ENCODE measurements around the gene NCAPD3. TPM values are rescaled to one million over a fixed set of nuclear protein-coding genes. Genes with fewer than 3 reads are reported as not detected.

NCAPD3 gene
- total RNA-seq, 1 donor, result 17.0 TPM

DNA sequence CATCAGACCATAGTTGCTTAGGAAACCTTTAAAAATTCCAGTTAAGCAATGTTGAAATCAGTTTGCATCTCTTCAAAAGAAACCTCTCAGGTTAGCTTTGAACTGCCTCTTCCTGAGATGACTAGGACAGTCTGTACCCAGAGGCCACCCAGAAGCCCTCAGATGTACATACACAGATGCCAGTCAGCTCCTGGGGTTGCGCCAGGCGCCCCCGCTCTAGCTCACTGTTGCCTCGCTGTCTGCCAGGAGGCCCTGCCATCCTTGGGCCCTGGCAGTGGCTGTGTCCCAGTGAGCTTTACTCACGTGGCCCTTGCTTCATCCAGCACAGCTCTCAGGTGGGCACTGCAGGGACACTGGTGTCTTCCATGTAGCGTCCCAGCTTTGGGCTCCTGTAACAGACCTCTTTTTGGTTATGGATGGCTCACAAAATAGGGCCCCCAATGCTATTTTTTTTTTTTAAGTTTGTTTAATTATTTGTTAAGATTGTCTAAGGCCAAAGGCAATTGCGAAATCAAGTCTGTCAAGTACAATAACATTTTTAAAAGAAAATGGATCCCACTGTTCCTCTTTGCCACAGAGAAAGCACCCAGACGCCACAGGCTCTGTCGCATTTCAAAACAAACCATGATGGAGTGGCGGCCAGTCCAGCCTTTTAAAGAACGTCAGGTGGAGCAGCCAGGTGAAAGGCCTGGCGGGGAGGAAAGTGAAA is 73.4 kb downstream of the NCAPD3 start:
- Histone ChIP-seq H3K4me3 (ENCODE audit: low read length) (no peak overlapping the region), H3K9me3 (ENCODE audit: low read depth, low read length) (no peaks in the 10 kb centered on the region), H3K4me1 (ENCODE audit: insufficient read depth, low read length) (no peaks in the 10 kb centered on the region), H3K27me3 (ENCODE audit: insufficient read depth, low read length) (no peaks in the 10 kb centered on the region)

DNA sequence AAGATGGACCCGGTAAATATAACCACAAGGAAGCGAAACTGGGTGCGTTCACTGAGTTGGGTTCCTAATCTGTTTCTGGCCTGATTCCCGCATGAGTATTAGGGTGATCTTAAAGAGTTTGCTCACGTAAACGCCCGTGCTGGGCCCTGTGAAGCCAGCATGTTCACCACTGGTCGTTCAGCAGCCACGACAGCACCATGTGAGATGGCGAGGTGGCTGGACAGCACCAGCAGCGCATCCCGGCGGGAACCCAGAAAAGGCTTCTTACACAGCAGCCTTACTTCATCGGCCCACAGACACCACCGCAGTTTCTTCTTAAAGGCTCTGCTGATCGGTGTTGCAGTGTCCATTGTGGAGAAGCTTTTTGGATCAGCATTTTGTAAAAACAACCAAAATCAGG is 74.4 kb downstream of the NCAPD3 start:
- no peak overlapping the region for H3K4me3 ChIP-seq (ENCODE audit: low read length)
- no peaks in the 10 kb centered on the region for H3K27me3 ChIP-seq (ENCODE audit: insufficient read depth, low read length)
- no peaks in the 10 kb centered on the region for H3K4me1 ChIP-seq (ENCODE audit: insufficient read depth, low read length)
- no peaks in the 10 kb centered on the region for H3K9me3 ChIP-seq (ENCODE audit: low read depth, low read length)

DNA sequence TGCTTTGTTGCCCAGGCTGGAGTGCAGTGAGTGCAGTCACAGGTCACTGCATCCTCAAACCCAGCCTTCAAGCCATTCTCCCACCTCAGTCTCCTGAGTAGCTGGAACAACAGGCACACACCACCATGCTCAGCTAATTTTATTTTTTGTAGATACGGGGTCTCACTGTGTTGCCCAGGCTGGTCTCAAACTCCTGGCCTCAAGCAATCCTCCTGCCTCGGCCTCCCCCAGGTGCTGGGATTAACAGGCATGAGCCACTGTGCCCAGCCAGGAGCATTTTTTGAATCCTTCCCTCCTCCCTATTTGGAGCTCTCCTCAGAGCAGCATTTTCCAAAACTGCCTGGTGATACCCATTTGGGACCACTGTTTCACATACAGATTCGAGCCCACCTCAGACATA is 77.2 kb downstream of the NCAPD3 start:
- H3K27me3 ChIP-seq (ENCODE audit: insufficient read depth, low read length), result no peaks in the 10 kb centered on the region
- no peaks in the 10 kb centered on the region for H3K4me1 ChIP-seq (ENCODE audit: insufficient read depth, low read length)
- H3K4me3 ChIP-seq (ENCODE audit: low read length), result no peak overlapping the region

DNA sequence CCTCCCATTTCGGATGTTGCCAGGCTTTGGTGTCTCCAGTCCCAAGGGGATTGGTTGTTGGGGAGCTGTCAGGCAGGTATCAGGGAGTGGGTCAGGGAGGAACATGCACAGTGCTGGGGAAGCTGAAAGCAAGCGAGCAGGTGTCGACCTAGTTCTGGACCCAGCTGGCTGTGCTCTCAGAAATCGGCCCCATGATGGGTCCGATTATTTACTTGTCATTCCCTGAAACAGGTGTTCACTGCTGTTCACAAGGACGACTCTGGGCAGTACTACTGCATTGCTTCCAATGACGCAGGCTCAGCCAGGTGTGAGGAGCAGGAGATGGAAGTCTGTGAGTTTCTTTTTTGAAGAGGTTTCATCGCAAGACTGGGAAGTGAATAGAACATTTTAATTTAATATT is 78.1 kb downstream of the NCAPD3 start:
- Histone ChIP-seq H3K4me3 (ENCODE audit: low read length) (no peak overlapping the region), H3K9me3 (ENCODE audit: low read depth, low read length) (no peaks in the 10 kb centered on the region), H3K27me3 (ENCODE audit: insufficient read depth, low read length) (no peaks in the 10 kb centered on the region), H3K4me1 (ENCODE audit: insufficient read depth, low read length) (no peaks in the 10 kb centered on the region)

More for the DNA sequence above, 77.2 kb downstream of the NCAPD3 start:
- H3K9me3 ChIP-seq (ENCODE audit: low read depth, low read length), result no peaks in the 10 kb centered on the region

DNA sequence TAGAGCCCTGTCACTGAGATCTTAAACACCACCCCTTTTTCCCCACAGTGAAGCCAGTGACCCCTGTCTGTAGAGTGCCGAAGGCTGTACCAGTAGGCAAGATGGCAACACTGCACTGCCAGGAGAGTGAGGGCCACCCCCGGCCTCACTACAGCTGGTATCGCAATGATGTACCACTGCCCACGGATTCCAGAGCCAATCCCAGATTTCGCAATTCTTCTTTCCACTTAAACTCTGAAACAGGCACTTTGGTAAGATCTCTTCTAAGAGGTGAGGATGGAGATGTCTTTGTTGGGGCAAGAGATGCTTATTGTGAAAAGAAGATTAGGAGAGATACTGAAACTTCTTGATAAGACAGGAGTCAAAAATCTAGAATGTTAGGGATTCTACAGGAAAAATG is 79.0 kb downstream of the NCAPD3 start:
- no peaks in the 10 kb centered on the region for H3K4me1 ChIP-seq (ENCODE audit: insufficient read depth, low read length)
- H3K4me3 ChIP-seq (ENCODE audit: low read length), result no peak overlapping the region
- H3K9me3 ChIP-seq (ENCODE audit: low read depth, low read length), result no peaks in the 10 kb centered on the region
- no peaks in the 10 kb centered on the region for H3K27me3 ChIP-seq (ENCODE audit: insufficient read depth, low read length)

DNA sequence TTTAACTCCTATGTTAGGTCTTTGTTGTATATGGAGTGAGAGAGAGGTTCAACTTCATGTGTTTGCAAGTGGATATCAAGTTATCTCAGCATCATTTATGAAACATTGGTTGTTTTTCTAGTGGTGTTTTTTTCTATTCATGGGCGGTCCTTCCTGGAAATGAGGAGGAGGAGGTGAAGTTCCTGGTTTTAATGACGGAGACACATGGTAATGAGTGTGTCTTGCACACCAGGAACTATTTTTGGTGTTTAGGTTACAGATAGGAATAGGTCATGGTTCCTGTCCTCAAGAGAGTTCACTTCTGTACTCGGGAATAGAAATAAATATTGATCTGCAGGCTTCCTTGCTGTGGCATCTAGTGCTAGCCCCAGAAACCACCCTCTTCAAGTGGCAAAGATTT is 80.0 kb downstream of the NCAPD3 start:
- no peaks in the 10 kb centered on the region for H3K27me3 ChIP-seq (ENCODE audit: insufficient read depth, low read length)
- H3K4me3 ChIP-seq (ENCODE audit: low read length), result no peak overlapping the region
- no peaks in the 10 kb centered on the region for H3K4me1 ChIP-seq (ENCODE audit: insufficient read depth, low read length)
- H3K9me3 ChIP-seq (ENCODE audit: low read depth, low read length), result no peaks in the 10 kb centered on the region

DNA sequence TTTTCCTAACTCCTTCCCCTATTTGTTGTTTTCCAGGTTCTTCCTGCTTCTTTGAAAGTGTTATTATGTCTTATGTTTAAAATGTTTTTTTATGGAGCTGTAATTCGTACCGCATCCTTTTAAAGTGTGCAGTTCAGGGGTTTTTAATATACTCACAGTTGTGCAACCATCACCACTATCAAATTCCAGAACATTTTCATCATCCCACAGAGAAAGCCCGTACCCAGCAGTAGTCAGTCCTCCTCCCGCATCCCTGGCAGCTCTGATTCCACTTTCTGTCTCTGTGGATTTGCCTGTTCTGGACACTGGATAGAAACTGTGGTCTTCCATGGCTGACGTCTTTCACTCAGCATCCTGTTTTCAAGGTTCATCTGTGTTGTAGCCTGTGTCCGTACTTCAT is 81.2 kb downstream of the NCAPD3 start:
- no peaks in the 10 kb centered on the region for H3K27me3 ChIP-seq (ENCODE audit: insufficient read depth, low read length)
- H3K9me3 ChIP-seq (ENCODE audit: low read depth, low read length), result no peaks in the 10 kb centered on the region

DNA sequence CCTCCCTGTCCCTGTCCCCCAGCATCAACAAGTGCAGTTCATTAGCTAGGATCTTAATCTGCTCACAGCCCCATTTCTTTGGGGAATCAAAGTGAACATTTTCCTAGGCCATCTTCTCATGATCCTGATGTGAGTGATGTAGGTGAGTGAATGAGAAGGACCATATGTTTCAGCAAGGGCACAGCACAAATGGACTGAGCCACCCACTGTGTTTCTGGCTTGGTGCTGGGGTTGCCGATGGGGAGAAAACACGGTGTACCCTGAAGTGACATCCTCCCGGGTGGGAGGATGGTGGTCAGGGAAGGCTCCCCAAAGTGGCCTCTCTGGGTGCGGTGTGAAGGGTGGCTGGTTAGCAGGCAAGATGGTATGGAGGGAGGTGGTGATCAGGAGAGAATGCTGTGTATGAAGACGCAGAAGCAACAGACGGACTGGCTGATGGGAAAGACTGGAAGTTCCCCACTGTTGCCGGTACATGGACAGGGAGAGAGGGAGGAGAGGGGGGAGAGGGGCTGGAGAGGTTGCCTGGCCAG is 82.7 kb downstream of the NCAPD3 start:
- Histone ChIP-seq H3K27me3 (ENCODE audit: insufficient read depth, low read length) (no peaks in the 10 kb centered on the region), H3K4me1 (ENCODE audit: insufficient read depth, low read length) (no peaks in the 10 kb centered on the region), H3K4me3 (ENCODE audit: low read length) (no peak overlapping the region), H3K9me3 (ENCODE audit: low read depth, low read length) (no peaks in the 10 kb centered on the region)

More for the DNA sequence above, 81.2 kb downstream of the NCAPD3 start:
- H3K4me3 ChIP-seq (ENCODE audit: low read length), result no peak overlapping the region
- H3K4me1 ChIP-seq (ENCODE audit: insufficient read depth, low read length), result no peaks in the 10 kb centered on the region

DNA sequence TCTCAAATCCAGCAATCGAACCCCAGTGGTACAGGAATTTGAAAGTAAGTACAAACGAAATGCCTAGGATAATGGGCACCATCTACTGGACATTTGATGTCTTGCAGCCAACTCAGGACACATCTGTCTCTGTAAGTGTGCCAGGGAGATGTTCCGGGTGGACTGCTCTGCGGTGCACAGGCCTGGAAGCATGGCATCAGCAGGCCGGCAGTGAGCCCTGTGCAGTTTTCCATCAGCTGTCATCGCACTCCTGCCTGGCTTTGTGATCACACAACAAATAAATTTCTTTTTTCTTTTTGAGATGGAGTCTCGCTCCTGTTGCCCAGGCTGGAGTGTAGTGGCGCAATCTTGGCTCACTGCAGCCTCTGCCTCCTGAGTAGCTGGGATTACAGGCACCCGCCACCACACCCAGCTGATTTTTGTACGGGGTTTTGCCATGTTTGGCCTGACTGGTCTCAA is 83.9 kb downstream of the NCAPD3 start:
- no peaks in the 10 kb centered on the region for H3K9me3 ChIP-seq (ENCODE audit: low read depth, low read length)
- H3K27me3 ChIP-seq (ENCODE audit: insufficient read depth, low read length), result no peaks in the 10 kb centered on the region
- H3K4me3 ChIP-seq (ENCODE audit: low read length), result no peak overlapping the region
- no peaks in the 10 kb centered on the region for H3K4me1 ChIP-seq (ENCODE audit: insufficient read depth, low read length)

DNA sequence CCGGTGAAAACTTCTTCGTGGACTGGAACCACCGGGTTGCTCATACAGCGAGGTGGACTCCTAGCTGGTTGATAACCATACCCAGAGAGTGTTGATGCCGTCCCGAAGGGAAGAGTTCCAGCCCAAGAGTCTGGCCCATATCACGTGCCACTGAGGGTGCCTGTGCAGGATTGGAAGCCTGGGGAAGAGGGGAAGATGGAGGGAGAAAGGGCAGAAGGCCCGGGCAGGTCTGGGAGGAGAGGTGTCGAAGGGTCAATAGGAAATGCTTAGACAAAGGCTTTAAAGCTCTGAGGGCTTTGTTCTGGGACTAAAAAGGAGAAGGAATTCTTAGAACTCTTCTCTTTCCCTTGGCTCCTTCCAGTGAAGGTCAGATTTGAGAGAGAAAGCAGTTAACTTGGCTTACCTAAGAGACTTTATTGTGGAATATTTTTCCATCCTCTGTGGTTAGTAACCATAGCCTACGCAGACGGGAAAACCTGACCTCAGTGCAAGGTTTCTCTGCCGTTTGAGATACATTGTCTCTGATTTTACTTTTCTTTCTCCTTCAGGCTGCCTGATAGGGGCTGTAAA is 84.4 kb downstream of the NCAPD3 start:
- Histone ChIP-seq H3K27me3 (ENCODE audit: insufficient read depth, low read length) (no peaks in the 10 kb centered on the region), H3K9me3 (ENCODE audit: low read depth, low read length) (no peaks in the 10 kb centered on the region), H3K4me3 (ENCODE audit: low read length) (no peak overlapping the region), H3K4me1 (ENCODE audit: insufficient read depth, low read length) (no peaks in the 10 kb centered on the region)

DNA sequence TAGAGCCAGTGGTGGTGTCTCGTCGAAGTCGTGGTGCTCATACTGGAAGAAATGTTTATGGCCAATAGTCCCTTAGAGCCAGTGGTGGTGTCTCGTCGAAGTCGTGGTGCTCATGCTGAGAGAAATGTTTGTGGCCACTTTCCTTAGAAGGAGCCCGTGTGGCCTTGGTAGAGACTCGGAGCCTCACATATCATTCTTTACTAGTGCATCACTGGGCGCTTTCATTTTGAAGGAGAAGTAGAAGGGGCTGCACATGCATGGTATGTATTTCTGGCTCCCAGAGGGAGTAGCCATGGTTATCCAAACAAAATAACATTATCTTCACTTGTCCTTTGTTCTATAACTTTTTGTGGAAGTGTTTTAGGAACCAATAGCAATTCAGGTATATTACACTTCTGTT is 85.4 kb downstream of the NCAPD3 start:
- no peaks in the 10 kb centered on the region for H3K9me3 ChIP-seq (ENCODE audit: low read depth, low read length)
- no peaks in the 10 kb centered on the region for H3K4me1 ChIP-seq (ENCODE audit: insufficient read depth, low read length)
- no peak overlapping the region for H3K4me3 ChIP-seq (ENCODE audit: low read length)
- H3K27me3 ChIP-seq (ENCODE audit: insufficient read depth, low read length), result no peaks in the 10 kb centered on the region

DNA sequence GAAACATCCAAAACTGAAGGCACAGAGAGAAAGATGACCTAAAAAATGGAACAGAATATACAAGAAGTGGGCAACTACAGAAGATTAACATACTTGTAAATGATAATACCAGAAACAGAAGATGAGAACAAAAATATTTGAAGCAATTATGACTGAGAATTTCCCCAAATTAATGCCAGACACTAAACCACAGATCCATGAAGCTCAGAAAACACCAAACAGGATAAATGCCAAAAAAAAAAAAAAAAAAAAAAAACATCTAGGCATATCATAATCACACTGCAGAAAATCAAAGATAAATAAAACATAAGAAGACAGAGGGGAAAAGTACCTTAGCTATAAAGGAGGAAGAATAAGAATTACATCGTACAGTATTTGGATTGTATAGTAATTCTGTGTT is 89.6 kb downstream of the NCAPD3 start:
- H3K4me1 ChIP-seq (ENCODE audit: insufficient read depth, low read length), result no peaks in the 10 kb centered on the region
- no peaks in the 10 kb centered on the region for H3K27me3 ChIP-seq (ENCODE audit: insufficient read depth, low read length)
- peaks cover 11% of the 10 kb centered on the region for H3K9me3 ChIP-seq (ENCODE audit: low read depth, low read length)
- no peak overlapping the region for H3K4me3 ChIP-seq (ENCODE audit: low read length)

DNA sequence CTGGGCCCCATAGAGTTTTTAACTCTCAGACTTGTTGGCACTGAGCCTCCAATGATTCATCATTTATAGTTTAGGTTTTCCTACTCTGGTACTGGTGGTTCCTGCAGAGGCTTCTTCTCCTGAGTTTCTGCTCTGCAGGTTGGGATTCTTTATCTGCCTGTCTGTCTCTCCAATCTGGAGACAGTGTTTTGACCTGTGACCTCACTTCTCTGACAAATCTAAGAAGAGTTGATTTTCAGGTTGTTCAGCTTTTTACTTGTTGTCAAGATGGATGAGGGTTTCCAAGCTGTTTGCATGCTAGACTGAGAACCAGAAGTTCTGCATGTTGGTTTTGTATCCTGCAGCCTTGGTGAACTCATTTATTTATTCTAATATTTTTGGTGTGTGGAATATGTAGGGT is 91.0 kb downstream of the NCAPD3 start:
- H3K4me1 ChIP-seq (ENCODE audit: insufficient read depth, low read length), result no peaks in the 10 kb centered on the region
- H3K27me3 ChIP-seq (ENCODE audit: insufficient read depth, low read length), result no peaks in the 10 kb centered on the region
- H3K9me3 ChIP-seq (ENCODE audit: low read depth, low read length), result peaks cover 11% of the 10 kb centered on the region
- no peak overlapping the region for H3K4me3 ChIP-seq (ENCODE audit: low read length)

DNA sequence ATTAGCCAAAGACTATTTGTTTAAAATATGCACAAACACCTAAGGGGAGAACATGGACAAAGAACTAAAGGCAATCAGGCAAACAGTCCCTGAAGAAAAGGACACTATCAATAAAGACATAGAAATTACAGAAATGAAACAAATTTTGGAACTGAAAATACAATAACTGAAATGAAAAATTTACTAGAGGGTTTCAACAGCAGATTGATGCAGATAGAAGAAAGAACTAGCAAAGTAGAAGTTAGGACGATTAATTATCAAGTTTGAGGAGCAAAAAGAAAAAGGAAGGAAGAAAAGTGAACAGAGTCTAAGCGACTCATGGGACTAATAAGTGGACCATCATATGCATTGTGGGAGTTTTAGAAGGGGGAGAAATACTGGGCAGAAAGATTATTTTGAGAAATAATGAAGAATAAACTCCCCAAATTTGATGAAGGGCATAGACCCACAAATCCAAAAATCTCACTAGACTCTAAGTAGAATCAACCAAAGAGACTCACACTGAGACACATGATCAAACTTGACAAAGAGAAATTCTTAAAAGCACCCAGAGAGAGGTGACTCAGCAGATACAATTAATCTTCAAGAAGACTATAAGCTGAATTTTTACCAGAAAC is 92.0 kb downstream of the NCAPD3 start:
- H3K4me3 ChIP-seq (ENCODE audit: low read length), result no peak overlapping the region
- H3K4me1 ChIP-seq (ENCODE audit: insufficient read depth, low read length), result no peaks in the 10 kb centered on the region
- peaks cover 11% of the 10 kb centered on the region for H3K9me3 ChIP-seq (ENCODE audit: low read depth, low read length)
- H3K27me3 ChIP-seq (ENCODE audit: insufficient read depth, low read length), result no peaks in the 10 kb centered on the region

DNA sequence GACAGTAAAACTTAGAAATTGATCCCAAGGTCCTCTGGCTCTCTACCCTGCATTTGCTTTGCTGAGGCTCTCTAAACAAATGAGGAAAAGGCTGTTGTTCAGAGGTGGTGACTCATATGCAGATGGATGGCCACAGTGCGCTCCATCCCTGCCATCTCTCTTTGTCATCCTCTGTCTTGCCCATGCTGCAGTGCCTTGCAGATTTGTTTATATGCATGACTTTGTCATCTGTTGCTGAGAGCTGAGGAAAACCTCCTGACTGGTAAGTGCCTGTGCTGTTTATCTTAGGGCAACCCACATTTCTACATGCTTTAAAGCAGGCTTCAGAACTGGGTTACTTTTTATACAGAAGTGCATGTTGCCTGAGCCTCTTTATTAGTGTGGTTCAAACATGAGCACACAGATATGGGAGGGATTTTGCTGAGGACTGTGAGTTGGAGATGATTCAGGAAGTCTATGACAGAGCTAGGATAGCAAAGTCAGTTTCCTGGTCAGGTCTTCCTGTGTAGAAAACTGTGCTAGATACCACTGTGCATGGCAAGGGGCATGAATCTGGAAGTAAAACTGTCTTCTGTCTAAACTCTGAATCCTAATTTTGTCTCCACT is 97.4 kb downstream of the NCAPD3 start:
- Histone ChIP-seq H3K9me3 (ENCODE audit: low read depth, low read length) (peaks cover 2% of the 10 kb centered on the region), H3K4me1 (ENCODE audit: insufficient read depth, low read length) (peaks cover 5% of the 10 kb centered on the region), H3K4me3 (ENCODE audit: low read length) (no peak overlapping the region), H3K27me3 (ENCODE audit: insufficient read depth, low read length) (peaks cover 39% of the 10 kb centered on the region)

All from mononuclear cell (primary cell).